Gastrocnemius medialis (tissue), 4 donors: ENCODE results near the gene CARMIL3. TPM values are rescaled to one million over a fixed set of nuclear protein-coding genes. Genes with fewer than 3 reads are reported as not detected.
"Not testable (repeated sequence)": the region's sequence is repeated elsewhere in the genome, so short reads cannot be mapped to it uniquely, and the experiment has no call there.

Source experiments
- ATAC-seq, 2 donors: fragments of 150-250 bp; one replicate each; pipeline ENCODE4 v1.9.1; 2016
- DNase-seq, 2 donors: peaks; one replicate each; pipeline ENCODE4 v3.0.0-alpha.2; 2019
- H3K27ac ChIP-seq, 4 donors: fragments of 200-600 bp; sonication (generic); 1 replicate in 1 of 4; 2 replicates in 3 of 4; pipeline ENCODE4 v1.5.1; 2016 to 2018; ENCODE audit warnings: mild to moderate bottlenecking in 2 of 4, moderate library complexity in 1 of 4
- H3K27me3 ChIP-seq, 3 donors: fragments of 200-600 bp; sonication (generic) in 2 of 3; 1 replicate in 1 of 3; 2 replicates in 2 of 3; pipeline versions ENCODE4 v1.5.1 to v1.6.0; 2016 to 2019; ENCODE audit warnings: mild to moderate bottlenecking in 1 of 3, moderate library complexity in 1 of 3
- H3K36me3 ChIP-seq, 2 donors: fragments of 200-600 bp; sonication (generic) in 1 of 2; one replicate each; pipeline ENCODE4 v1.5.1; 2017 to 2018
- H3K4me1 ChIP-seq, 2 donors: fragments of 200-600 bp; sonication (generic) in 1 of 2; one replicate each; pipeline ENCODE4 v1.5.1; 2016 to 2017; ENCODE audit warnings: mild to moderate bottlenecking in 2 of 2
- H3K4me3 ChIP-seq, 4 donors: fragments of 200-600 bp; sonication (generic) in 3 of 4; 1 replicate in 1 of 4; 2 replicates in 3 of 4; pipeline ENCODE4 v1.5.1; 2016 to 2019; ENCODE audit warnings: mild to moderate bottlenecking in 2 of 4
- H3K9me3 ChIP-seq, 3 donors: fragments of 200-600 bp; sonication (generic) in 2 of 3; 1 replicate in 1 of 3; 2 replicates in 2 of 3; pipeline ENCODE4 v1.5.1; 2016 to 2019
- CTCF ChIP-seq, 5 experiments: fragments of 450-650 bp in 3 of 5; fragments of 200-600 bp in 2 of 5; sonication (generic) in 2 of 5; IDR thresholded peaks in 4 of 5; conservative IDR thresholded peaks in 1 of 5; 1 replicate in 4 of 5; 2 replicates in 1 of 5; pipeline ENCODE4 v1.5.1; 2016 to 2019; ENCODE audit warnings: antibody characterized with exemption in 5 of 5, mild to moderate bottlenecking in 3 of 5, moderate library complexity in 3 of 5
- POLR2A ChIP-seq, 2 donors: fragments of 450-650 bp; IDR thresholded peaks; one replicate each; pipeline ENCODE4 v1.6.1; 2017; ENCODE audit warnings: antibody characterized with exemption in 2 of 2, mild to moderate bottlenecking in 2 of 2, moderate library complexity in 2 of 2
- in situ Hi-C, 4 donors: fragments of 200-750 bp; cut with MboI; loops; one replicate each; pipeline versions ENCODE4 v1.15.0 to v1.8.0; 2017; ENCODE audit warnings: low sequenced_read_pairs in 4 of 4
- intact Hi-C: fragments of 100-400 bp; cut with DNase I; formaldehyde crosslinking; loops from one replicate; pipeline ENCODE4 v1.15.1; 2023; ENCODE audit warnings: low total_unique reads
- total RNA-seq, 4 donors: library from RNA; depleted of rRNA; stranded (reverse); fragments of >200 nt; gene quantifications; one replicate each; pipeline versions ENCODE4 v1.1.0 to v1.2.3, GENCODE V29; 2016

CARMIL3 gene
- total RNA-seq, 4 donors from 2014 or later: 0.04 to 0.31 TPM; not detected in 2

- no peaks in the 10 kb centered on the region for H3K9me3 ChIP-seq
- no peaks in the 10 kb centered on the region for H3K27me3 ChIP-seq
- no peak overlapping the region for H3K4me3 ChIP-seq
- in situ Hi-C loops (no loop called here), intact Hi-C loops (no loop called here)
- H3K36me3 ChIP-seq: no peaks in the 10 kb centered on the region
- no peak overlapping the region for H3K27ac ChIP-seq
- TF ChIP-seq CTCF (IDR thresholded peaks at IDR 0.05 in 4 of 5, conservative IDR thresholded peaks at IDR 0.05 in 1 of 5) (no peak), POLR2A (IDR thresholded peaks at IDR 0.05) (no peak)
- DNase-seq (no peak), ATAC-seq (no peak)
- H3K4me1 ChIP-seq: peaks cover 0 to 2% of the 10 kb centered on the region in 2 donors
Measured at GRCh38 chr14:24103451-24103850, 51.6 kb downstream of the CARMIL3 start.

- not testable (repeated sequence) for H3K36me3 ChIP-seq, ATAC-seq, H3K27ac ChIP-seq, DNase-seq, H3K4me3 ChIP-seq, H3K9me3 ChIP-seq, H3K27me3 ChIP-seq, H3K4me1 ChIP-seq
- intact Hi-C loops (loop anchor here (5.0 kb wide), 1 partner anchor 473 kb away; no protein-coding TSS in a partner anchor), in situ Hi-C loops (loop anchor here in 1 of 4 donors (5.0 kb wide), 1 partner anchor 48 kb away; no protein-coding TSS in a partner anchor)
Measured at GRCh38 chr14:24105609-24106239, 53.9 kb downstream of the CARMIL3 start.

- Histone ChIP-seq H3K9me3 (no peaks in the 10 kb centered on the region), H3K27me3 (no peaks in the 10 kb centered on the region), H3K36me3 (no peaks in the 10 kb centered on the region), H3K4me1 (peaks cover 7 to 9% of the 10 kb centered on the region in 2 donors), H3K4me3 (no peak overlapping the region), H3K27ac (no peak overlapping the region)
- ATAC-seq (no peak), DNase-seq (no peak)
- in situ Hi-C loops (loop anchor here in 1 of 4 donors (5.0 kb wide), 1 partner anchor 49 kb away; no protein-coding TSS in a partner anchor), intact Hi-C loops (loop anchor here (5.0 kb wide), 1 partner anchor 474 kb away; no protein-coding TSS in a partner anchor)
- no peak for TF ChIP-seq POLR2A (IDR thresholded peaks at IDR 0.05)
Measured at GRCh38 chr14:24106672-24107271, 55.0 kb downstream of the CARMIL3 start.

- Histone ChIP-seq H3K27ac (peak overlapping the region; percentile 2 to 55 (median 29)), H3K36me3 (no peaks in the 10 kb centered on the region), H3K4me1 (peaks cover 9 to 12% of the 10 kb centered on the region in 2 donors), H3K9me3 (no peaks in the 10 kb centered on the region), H3K4me3 (no peak overlapping the region), H3K27me3 (no peaks in the 10 kb centered on the region)
- intact Hi-C loops: loop anchor here (1.0 to 5.0 kb wide), 3 partner anchors 50 to 476 kb away; no protein-coding TSS in a partner anchor
- no peak for DNase-seq
- peak in 1 of 2 donors; percentile 15 for ATAC-seq
- in situ Hi-C loops: loop anchor here in 1 of 4 donors (5.0 kb wide), 1 partner anchor 51 kb away; no protein-coding TSS in a partner anchor
- no peak for TF ChIP-seq CTCF (IDR thresholded peaks at IDR 0.05 in 4 of 5, conservative IDR thresholded peaks at IDR 0.05 in 1 of 5)
- TF ChIP-seq POLR2A (IDR thresholded peaks at IDR 0.05): no peak
Measured at GRCh38 chr14:24108336-24108874, 56.6 kb downstream of the CARMIL3 start.

- Histone ChIP-seq H3K27me3 (no peaks in the 10 kb centered on the region), H3K27ac (no peak overlapping the region), H3K4me3 (no peak overlapping the region), H3K9me3 (no peaks in the 10 kb centered on the region), H3K36me3 (no peaks in the 10 kb centered on the region), H3K4me1 (peaks cover 11 to 15% of the 10 kb centered on the region in 2 donors)
- TF ChIP-seq CTCF (IDR thresholded peaks at IDR 0.05 in 4 of 5, conservative IDR thresholded peaks at IDR 0.05 in 1 of 5) (no peak), POLR2A (IDR thresholded peaks at IDR 0.05) (no peak)
- ATAC-seq (no peak), DNase-seq (no peak)
- in situ Hi-C loops (no loop called here), intact Hi-C loops (no loop called here)
Measured at GRCh38 chr14:24110060-24110459, 58.3 kb downstream of the CARMIL3 start.
